Stimulated activated CD4-positive, alpha-beta T cell treated with anti-CD3 and anti-CD28 coated beads, Interleukin-1b, Interleukin-23, amount 100 ng/mL, for 1 hour (primary cell): Measurements from ENCODE around the gene FOXQ1.

Experiments
- DNase-seq, 2 donors: peaks; one replicate each; pipeline ENCODE4 v3.0.0-alpha.2; 2020; ENCODE audit warnings: low read depth in 2 of 2

Gene FOXQ1

GRCh38 chr6:1311400-1312202 lies at the start of gene FOXQ1:
TSS of gene FOXQ1 (plus strand) at chr6:1312098. CDS start at chr6:1312705, 607 bp downstream.
- DNase-seq = no peak

GRCh38 chr6:1262704-1263038 lies 49.2 kb upstream of the FOXQ1 start:
- no peak for DNase-seq

GRCh38 chr6:1263039-1263849 lies 48.7 kb upstream of the FOXQ1 start:
- DNase-seq = no peak

- DNase-seq = no peak
These were observed 48.0 kb upstream of the FOXQ1 start for GRCh38 chr6:1263850-1264377.

GRCh38 chr6:1264619-1265445 lies 47.1 kb upstream of the FOXQ1 start:
- no peak for DNase-seq

GRCh38 chr6:1266686-1267056 lies 45.2 kb upstream of the FOXQ1 start:
- no peak for DNase-seq

GRCh38 chr6:1267057-1267732 lies 44.7 kb upstream of the FOXQ1 start:
- DNase-seq = no peak

GRCh38 chr6:1267790-1268762 lies 43.8 kb upstream of the FOXQ1 start:
- DNase-seq = no peak

- no peak for DNase-seq
These were observed 40.7 kb upstream of the FOXQ1 start for GRCh38 chr6:1271071-1271763.

- DNase-seq = no peak
These were observed 33.7 kb upstream of the FOXQ1 start for GRCh38 chr6:1278061-1278720.

- no peak for DNase-seq
These were observed 32.8 kb upstream of the FOXQ1 start for GRCh38 chr6:1279065-1279464.

- DNase-seq = no peak
These were observed 31.1 kb upstream of the FOXQ1 start for GRCh38 chr6:1280666-1281300.

- DNase-seq = no peak
These were observed 30.2 kb upstream of the FOXQ1 start for GRCh38 chr6:1281746-1282145.

GRCh38 chr6:1283501-1283900 lies 28.4 kb upstream of the FOXQ1 start:
- no peak for DNase-seq

GRCh38 chr6:1285556-1285955 lies 26.3 kb upstream of the FOXQ1 start:
- DNase-seq = no peak

- DNase-seq = no peak
These were observed 25.9 kb upstream of the FOXQ1 start for GRCh38 chr6:1285956-1286355.

GRCh38 chr6:1287103-1287591 lies 24.8 kb upstream of the FOXQ1 start:
- no peak for DNase-seq

- DNase-seq = no peak
These were observed 21.8 kb upstream of the FOXQ1 start for GRCh38 chr6:1290086-1290485.
